ENCODE measurements around the gene GLB1L. TPM values are rescaled to one million over a fixed set of nuclear protein-coding genes. Genes with fewer than 3 reads are reported as not detected.
A peak's percentile ranks its signal among the peaks of the same experiment; 100 is the strongest.
"Not testable (repeated sequence)": the region's sequence is repeated elsewhere in the genome, so short reads cannot be mapped to it uniquely, and the experiment has no call there.

GLB1L gene
- total and polyA plus RNA-seq, 5 experiments from 2014 or later, result 0.62 to 2.7 (median 1.8) TPM

DNA sequence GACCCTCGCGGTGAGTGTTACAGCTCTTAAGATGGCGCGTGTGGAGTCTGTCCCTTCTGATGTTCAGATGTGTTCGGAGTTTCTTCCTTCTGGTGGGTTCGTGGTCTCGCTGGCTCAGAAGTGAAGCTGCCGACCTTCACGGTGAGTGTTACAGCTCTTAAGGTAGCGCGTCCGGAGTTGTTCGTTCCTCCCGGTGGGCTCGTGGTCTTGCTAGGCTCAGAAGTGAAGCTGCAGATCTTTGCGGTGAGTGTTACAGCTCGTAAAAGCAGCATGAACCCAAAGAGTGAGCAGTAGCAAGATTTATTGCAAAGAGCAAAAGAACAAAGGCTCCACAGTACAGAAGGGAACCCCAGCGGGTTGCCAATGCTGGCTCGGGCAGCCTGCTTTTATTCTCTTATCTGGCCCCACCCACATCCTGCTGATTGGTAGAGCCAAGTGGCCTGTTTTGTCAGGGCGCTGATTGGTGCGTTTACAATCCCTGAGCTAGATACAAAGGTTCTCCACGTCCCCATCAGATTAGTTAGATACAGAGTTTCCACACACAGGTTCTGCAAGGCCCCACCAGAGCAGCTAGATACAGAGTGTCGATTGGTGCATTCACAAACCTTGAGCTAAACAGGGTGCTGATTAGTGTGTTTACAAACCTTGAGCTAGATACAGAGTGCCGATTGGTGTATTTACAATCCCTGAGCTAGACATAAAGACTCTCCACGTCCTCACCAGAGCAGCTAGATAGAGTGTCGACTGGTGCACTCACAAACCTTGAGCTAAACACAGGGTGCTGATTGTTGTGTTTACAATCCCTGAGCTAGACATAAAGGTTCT is 44.5 kb downstream of the GLB1L start:
- DNase-seq (peak in 8 of 10 donors; percentile 47 to 76 (median 58)), ATAC-seq (peak in 1 of 2 donors; percentile 36)
- H3K27me3 Mint-ChIP-seq, H3K9me3 Mint-ChIP-seq, H3K36me3 Mint-ChIP-seq: not testable (repeated sequence)
- H3K4me3 Mint-ChIP-seq, result peak overlapping the region; percentile 77 to 95 (median 90)
- POLR2A ChIA-PET, result interaction anchor here (0.9 to 23.9 kb wide), 8 partner anchors 10 to 79 kb away, joined by 3 to 674 read pairs (median 3); partner anchors contain the start of genes CNPPD1, DNAJB2, RETREG2 and SLC23A3
- peaks cover 12 to 32% (median 28%) of the 10 kb centered on the region in 4 donors for H3K4me1 Mint-ChIP-seq
- H3K27ac Mint-ChIP-seq, result peak overlapping the region; percentile 85 to 98 (median 94)

DNA sequence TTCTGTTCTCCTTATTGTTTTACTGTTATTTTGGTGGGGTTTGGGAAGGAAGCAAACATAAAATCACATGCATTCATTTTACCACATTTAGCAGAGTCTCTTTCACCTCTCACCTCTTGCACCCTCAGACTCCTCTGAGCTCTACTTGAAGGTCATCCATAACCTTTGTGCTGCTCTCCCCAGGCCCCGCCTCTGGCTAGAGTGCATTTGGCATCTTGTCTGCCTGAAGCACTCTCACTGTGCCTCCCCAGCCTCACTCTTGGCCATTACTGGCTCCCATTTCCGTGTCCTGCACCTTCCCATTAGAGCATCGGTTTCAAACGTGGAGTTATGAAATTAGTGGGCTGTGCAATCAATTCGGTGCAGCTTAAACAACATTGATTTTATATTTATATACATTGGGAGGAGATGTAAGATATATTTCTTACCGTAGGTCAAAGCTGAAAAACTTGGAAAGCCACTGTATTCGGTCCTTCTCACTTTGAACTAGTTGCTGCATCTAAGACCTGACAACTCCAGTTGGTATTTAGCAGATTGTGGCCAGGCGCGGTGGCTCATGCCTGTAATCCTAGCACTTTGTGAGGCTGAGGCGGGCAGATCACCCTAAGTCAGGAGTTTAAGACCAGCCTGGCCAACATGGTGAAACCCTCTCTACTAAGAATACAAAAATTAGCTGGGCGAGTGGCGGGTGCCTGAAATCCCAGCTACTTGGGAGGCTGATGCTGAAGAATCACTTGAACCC is 45.6 kb downstream of the GLB1L start:
- peak overlapping the region; percentile 61 to 94 (median 86) for H3K4me3 Mint-ChIP-seq

DNA sequence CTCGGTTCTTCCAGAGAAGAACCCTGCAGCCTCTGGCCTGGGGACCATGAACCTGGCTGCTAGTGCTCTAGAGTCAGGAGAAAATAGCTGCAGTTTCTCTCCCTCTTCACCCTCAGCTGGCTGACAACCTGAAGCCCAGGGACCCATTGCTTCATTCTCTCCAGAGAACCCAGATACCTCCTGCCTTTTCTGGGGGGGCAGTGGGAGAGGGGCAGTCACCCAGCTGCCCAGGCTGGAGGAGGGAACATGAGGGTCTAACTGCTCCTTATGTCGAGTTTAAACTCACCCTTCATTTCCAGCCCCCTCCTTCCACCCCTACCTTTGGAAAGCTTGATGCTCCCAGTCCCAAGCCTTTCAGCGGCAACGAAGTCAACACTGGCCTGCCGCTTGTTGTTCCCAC is 46.3 kb downstream of the GLB1L start:
- H3K4me3 Mint-ChIP-seq, result peak overlapping the region; percentile 61 to 94 (median 86)
- H3K27ac Mint-ChIP-seq, result peak overlapping the region in 8 of 10 donors; percentile 57 to 97 (median 85)
- peaks cover 12 to 30% (median 26%) of the 10 kb centered on the region in 4 donors for H3K4me1 Mint-ChIP-seq
- POLR2A ChIA-PET, result interaction anchor here (0.9 to 23.9 kb wide), 4 partner anchors 8 to 21 kb away, joined by 3 to 674 read pairs (median 7); partner anchors contain the start of genes CNPPD1, RETREG2, SLC23A3 and ZFAND2B
- no peaks in the 10 kb centered on the region for H3K36me3 Mint-ChIP-seq
- DNase-seq, result no peak
- no peak for ATAC-seq
- peaks cover 0 to 6% (median 0%) of the 10 kb centered on the region in 9 donors for H3K9me3 Mint-ChIP-seq
- H3K27me3 Mint-ChIP-seq, result peaks cover 0 to 7% (median 0%) of the 10 kb centered on the region in 5 donors

More for the DNA sequence above, 45.6 kb downstream of the GLB1L start:
- Mint-ChIP-seq H3K36me3 (no peaks in the 10 kb centered on the region), H3K4me1 (peaks cover 12 to 30% (median 26%) of the 10 kb centered on the region in 4 donors), H3K27ac (peak overlapping the region; percentile 57 to 97 (median 80)), H3K27me3 (peaks cover 0 to 7% (median 0%) of the 10 kb centered on the region in 5 donors), H3K9me3 (peaks cover 0 to 7% (median 0%) of the 10 kb centered on the region in 9 donors)
- POLR2A ChIA-PET, result interaction anchor here (0.5 to 23.9 kb wide), 10 partner anchors 8 to 124 kb away, joined by 3 to 674 read pairs (median 3); partner anchors contain the start of genes CNPPD1, DNAJB2, RETREG2 and SLC23A3
- no peak for DNase-seq
- ATAC-seq, result no peak

DNA sequence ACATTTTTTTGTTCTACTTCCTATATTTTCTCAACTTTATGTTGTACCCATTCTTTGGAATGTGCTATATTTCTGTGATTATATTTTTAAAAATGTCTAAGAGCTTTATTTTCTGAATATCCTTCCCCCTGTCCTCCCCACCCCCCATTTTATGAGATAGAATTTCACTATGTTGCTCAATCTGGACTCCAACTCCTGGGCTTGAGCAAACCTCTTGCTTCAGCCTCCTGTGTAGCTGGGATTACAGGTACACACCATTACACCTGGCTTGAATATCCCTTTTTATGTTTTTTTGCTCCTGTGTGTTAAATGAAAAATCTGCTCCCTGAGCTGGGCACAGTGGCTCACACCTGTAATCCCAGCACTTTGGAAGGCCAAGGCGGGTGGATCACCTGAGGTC is 47.9 kb downstream of the GLB1L start:
- peak overlapping the region in 2 of 10 donors; percentile 27 to 51 for H3K27ac Mint-ChIP-seq
- POLR2A ChIA-PET, result interaction anchor here (0.5 to 23.9 kb wide), 8 partner anchors 8 to 316 kb away, joined by 3 to 674 read pairs (median 5); partner anchors contain the start of genes CNPPD1, RETREG2, SLC23A3 and TUBA4A
- peaks cover 0 to 6% (median 0%) of the 10 kb centered on the region in 9 donors for H3K9me3 Mint-ChIP-seq

DNA sequence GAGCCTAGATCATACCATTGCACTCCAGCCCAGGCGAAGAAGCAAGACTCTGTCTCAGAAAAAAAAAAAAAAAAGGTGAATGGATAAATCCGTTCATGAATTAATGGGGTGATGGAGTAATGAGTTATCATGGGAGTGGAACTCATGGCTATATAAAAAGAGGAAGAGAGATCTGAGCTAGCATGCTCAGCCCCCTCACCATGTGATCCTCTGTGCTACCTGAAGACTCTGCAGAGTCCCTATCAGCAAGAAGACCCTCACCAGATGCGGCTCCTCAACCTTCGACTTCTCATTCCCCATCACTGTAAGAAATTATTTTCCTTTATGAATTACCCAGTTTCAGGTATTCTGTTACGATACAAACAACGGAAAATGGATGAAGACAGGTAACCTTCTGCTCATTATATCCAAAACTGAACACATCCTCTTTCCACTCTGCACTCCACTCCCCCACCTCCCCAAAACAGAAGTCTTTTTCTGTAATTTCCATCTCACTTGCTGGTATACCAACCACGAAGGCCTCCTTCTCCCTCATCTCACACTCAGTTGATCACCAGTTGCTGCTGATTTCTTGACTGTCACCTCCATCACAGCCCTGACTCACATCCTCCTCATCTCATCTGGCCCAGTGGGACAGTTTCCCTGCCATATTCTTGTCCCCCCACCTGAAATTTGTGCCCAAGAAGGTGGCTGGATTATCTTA is 58.3 kb downstream of the GLB1L start:
- H3K36me3 Mint-ChIP-seq, result peaks cover 0 to 41% (median 5%) of the 10 kb centered on the region in 3 donors
- POLR2A ChIA-PET, result interaction anchor here (18.9 kb wide), 1 partner anchor 15 kb away, joined by 674 read pairs; the partner anchor contains the start of gene ZFAND2B
- peaks cover 15 to 26% (median 24%) of the 10 kb centered on the region in 4 donors for H3K4me1 Mint-ChIP-seq
- no peaks in the 10 kb centered on the region for H3K27me3 Mint-ChIP-seq
- H3K4me3 Mint-ChIP-seq, result no peak overlapping the region
- H3K9me3 Mint-ChIP-seq, result no peaks in the 10 kb centered on the region
- ATAC-seq (no peak), DNase-seq (peak in 1 of 10 donors; percentile 24)
- H3K27ac Mint-ChIP-seq, result peak overlapping the region in 9 of 10 donors; percentile 33 to 89 (median 67)

More for the DNA sequence above, 47.9 kb downstream of the GLB1L start:
- Mint-ChIP-seq H3K4me3 (no peak overlapping the region), H3K36me3 (no peaks in the 10 kb centered on the region), H3K27me3 (peaks cover 0 to 7% (median 0%) of the 10 kb centered on the region in 5 donors), H3K4me1 (peaks cover 12 to 30% (median 26%) of the 10 kb centered on the region in 4 donors)
- DNase-seq (no peak), ATAC-seq (no peak)

Small RNA genes within 50 kb of the gene (microRNA-seq; reads per million reads assigned to microRNA genes)
- gene MIR153-1 (ENCODE audit: borderline microRNAs expressed), result not detected

Other genes starting within 250 kb of the GLB1L start
- gene CFAP65, start 203.9 kb downstream of the GLB1L start, total RNA-seq, result not detected
- under 1 TPM in 1 of 3 donors, not detected in 2; 0.23 TPM for gene CFAP65, start 203.9 kb downstream of the GLB1L start, polyA plus RNA-seq
- not detected for gene IHH, start 184.5 kb downstream of the GLB1L start, total RNA-seq
- not detected for gene IHH, start 184.5 kb downstream of the GLB1L start, polyA plus RNA-seq
- gene NHEJ1, start 84.6 kb downstream of the GLB1L start, total RNA-seq, result 10 to 100 TPM; 17.0 to 20.1 TPM
- 10 to 100 TPM; 16.6 to 29.1 (median 23.0) TPM for gene NHEJ1, start 84.6 kb downstream of the GLB1L start, polyA plus RNA-seq
- 1 to 10 TPM; 2.7 to 3.3 TPM for gene SLC23A3, start 75.4 kb downstream of the GLB1L start, total RNA-seq
- gene SLC23A3, start 75.4 kb downstream of the GLB1L start, polyA plus RNA-seq, result not detected
- gene CNPPD1, start 68.5 kb downstream of the GLB1L start, total RNA-seq, result 10 to 100 TPM; 59.1 to 64.1 TPM
- gene CNPPD1, start 68.5 kb downstream of the GLB1L start, polyA plus RNA-seq, result 10 to 100 TPM; 45.8 to 59.8 (median 50.4) TPM
- gene RETREG2, start 67.2 kb downstream of the GLB1L start, total RNA-seq, result 100 to 1,000 TPM; 110 to 113 TPM
- gene RETREG2, start 67.2 kb downstream of the GLB1L start, polyA plus RNA-seq, result 10 to 100 TPM; 52.0 to 64.3 (median 57.6) TPM
- gene ZFAND2B, start 38.7 kb downstream of the GLB1L start, total RNA-seq, result 10 to 100 TPM; 69.6 to 81.9 TPM
- 10 to 100 TPM; 78.1 to 85.1 (median 78.1) TPM for gene ZFAND2B, start 38.7 kb downstream of the GLB1L start, polyA plus RNA-seq
- gene ABCB6, start 26.5 kb downstream of the GLB1L start, total RNA-seq, result 10 to 100 TPM; 12.3 to 12.9 TPM
- 1 to 10 TPM; 1.6 to 4.9 (median 1.8) TPM for gene ABCB6, start 26.5 kb downstream of the GLB1L start, polyA plus RNA-seq
- gene ATG9A, start 15.8 kb downstream of the GLB1L start, total RNA-seq, result 10 to 100 TPM; 52.6 to 53.5 TPM
- 10 to 100 TPM; 17.7 to 27.9 (median 20.5) TPM for gene ATG9A, start 15.8 kb downstream of the GLB1L start, polyA plus RNA-seq
- 100 to 1,000 TPM; 263 to 278 TPM for gene ANKZF1, start 15.6 kb downstream of the GLB1L start, total RNA-seq
- 10 to 100 TPM; 23.8 to 46.2 (median 25.9) TPM for gene ANKZF1, start 15.6 kb downstream of the GLB1L start, polyA plus RNA-seq
- 10 to 100 TPM; 22.4 to 22.6 TPM for gene STK16, start within 50 bp of the GLB1L start, total RNA-seq
- 10 to 100 TPM; 21.6 to 25.8 (median 23.7) TPM for gene STK16, start within 50 bp of the GLB1L start, polyA plus RNA-seq
- not detected for gene TUBA4B, start 7.8 kb upstream of the GLB1L start, total RNA-seq
- not detected for gene TUBA4B, start 7.8 kb upstream of the GLB1L start, polyA plus RNA-seq
- 100 to 1,000 TPM; 143 to 144 TPM for gene TUBA4A, start 8.5 kb upstream of the GLB1L start, total RNA-seq
- 100 to 1,000 TPM; 107 to 275 (median 122) TPM for gene TUBA4A, start 8.5 kb upstream of the GLB1L start, polyA plus RNA-seq
- 100 to 1,000 TPM; 102 to 105 TPM for gene DNAJB2, start 33.9 kb upstream of the GLB1L start, total RNA-seq
- gene DNAJB2, start 33.9 kb upstream of the GLB1L start, polyA plus RNA-seq, result 1 to 10 TPM; 5.0 to 6.6 (median 5.9) TPM
- gene PTPRN, start 64.0 kb upstream of the GLB1L start, total RNA-seq, result not detected
- gene PTPRN, start 64.0 kb upstream of the GLB1L start, polyA plus RNA-seq, result under 1 TPM in 2 of 3 donors, not detected in 1; 0.27 to 0.31 TPM
- not detected for gene RESP18, start 87.3 kb upstream of the GLB1L start, total RNA-seq
- gene RESP18, start 87.3 kb upstream of the GLB1L start, polyA plus RNA-seq, result not detected
- 10 to 100 TPM; 81.9 to 89.1 TPM for gene DNPEP, start 142.5 kb upstream of the GLB1L start, total RNA-seq
- 10 to 100 TPM; 51.2 to 62.6 (median 53.1) TPM for gene DNPEP, start 142.5 kb upstream of the GLB1L start, polyA plus RNA-seq
- not detected for gene DES, start 172.9 kb upstream of the GLB1L start, total RNA-seq
- gene DES, start 172.9 kb upstream of the GLB1L start, polyA plus RNA-seq, result not detected
- 10 to 100 TPM; 20.3 to 22.5 TPM for gene SPEG, start 189.4 kb upstream of the GLB1L start, total RNA-seq
- gene SPEG, start 189.4 kb upstream of the GLB1L start, polyA plus RNA-seq, result 1 to 10 TPM; 1.6 to 3.0 (median 2.7) TPM

Measured in naive thymus-derived CD8-positive, alpha-beta T cell (primary cell).